Stimulated activated CD8-positive, alpha-beta memory T cell treated with anti-CD3 and anti-CD28 coated beads, Interleukin-12 subunit alpha, Interleukin-12 subunit beta, amount 100 ng/mL, for 1 hour (primary cell): ENCODE data around the gene VAMP1.
"Not testable (repeated sequence)": the region's sequence is repeated elsewhere in the genome, so short reads cannot be mapped to it uniquely, and the experiment has no call there.

ENCODE experiments used
- DNase-seq: peaks from one replicate; pipeline ENCODE4 v3.0.0-alpha.2; 2020; ENCODE audit warnings: low read depth

The VAMP1 gene

GRCh38 chr12:6469609-6470374 is 685 bp downstream of the VAMP1 start:
- DNase-seq, result no peak

GRCh38 chr12:6469092-6469491 is 1.4 kb downstream of the VAMP1 start:
- DNase-seq, result no peak

GRCh38 chr12:6468283-6468575 is 2.2 kb downstream of the VAMP1 start:
- DNase-seq, result no peak

GRCh38 chr12:6467571-6468282 is 2.8 kb downstream of the VAMP1 start:
- not testable (repeated sequence) for DNase-seq

- not testable (repeated sequence) for DNase-seq
Observed at GRCh38 chr12:6466751-6467150, 3.7 kb downstream of the VAMP1 start.

- no peak for DNase-seq
Observed at GRCh38 chr12:6466184-6466573, 4.3 kb downstream of the VAMP1 start.

- no peak for DNase-seq
Observed at GRCh38 chr12:6465467-6466183, 4.9 kb downstream of the VAMP1 start.

GRCh38 chr12:6464531-6464930 is 5.9 kb downstream of the VAMP1 start:
- no peak for DNase-seq

- DNase-seq, result no peak
Observed at GRCh38 chr12:6463858-6464257, 6.6 kb downstream of the VAMP1 start.

GRCh38 chr12:6463216-6463615 is 7.3 kb downstream of the VAMP1 start:
- DNase-seq, result no peak

GRCh38 chr12:6462234-6462995 is 8.1 kb downstream of the VAMP1 start:
- no peak for DNase-seq

GRCh38 chr12:6461401-6462233 is 8.9 kb downstream of the VAMP1 start:
- peak; percentile 68 for DNase-seq

- no peak for DNase-seq
Observed at GRCh38 chr12:6460751-6461371, 9.6 kb downstream of the VAMP1 start.

GRCh38 chr12:6459004-6459337 is 11.5 kb downstream of the VAMP1 start:
- no peak for DNase-seq

GRCh38 chr12:6458281-6459003 is 12.0 kb downstream of the VAMP1 start:
- no peak for DNase-seq

GRCh38 chr12:6457220-6457945 is 13.1 kb downstream of the VAMP1 start:
- DNase-seq, result no peak

GRCh38 chr12:6452944-6453630 is 17.4 kb downstream of the VAMP1 start:
- no peak for DNase-seq

- no peak for DNase-seq
Observed at GRCh38 chr12:6452245-6452943, 18.1 kb downstream of the VAMP1 start.
